GM18511 (cell line): ENCODE results near the gene VASH1.

ENCODE experiments used
- ATAC-seq: cut with Tn5 transposase; IDR thresholded peaks from one replicate; pipeline ENCODE4 v1.9.1; 2021; ENCODE audit warnings: mild to moderate bottlenecking, moderate library complexity; ENCODE audit not compliant: unreplicated experiment

Gene VASH1

DNA sequence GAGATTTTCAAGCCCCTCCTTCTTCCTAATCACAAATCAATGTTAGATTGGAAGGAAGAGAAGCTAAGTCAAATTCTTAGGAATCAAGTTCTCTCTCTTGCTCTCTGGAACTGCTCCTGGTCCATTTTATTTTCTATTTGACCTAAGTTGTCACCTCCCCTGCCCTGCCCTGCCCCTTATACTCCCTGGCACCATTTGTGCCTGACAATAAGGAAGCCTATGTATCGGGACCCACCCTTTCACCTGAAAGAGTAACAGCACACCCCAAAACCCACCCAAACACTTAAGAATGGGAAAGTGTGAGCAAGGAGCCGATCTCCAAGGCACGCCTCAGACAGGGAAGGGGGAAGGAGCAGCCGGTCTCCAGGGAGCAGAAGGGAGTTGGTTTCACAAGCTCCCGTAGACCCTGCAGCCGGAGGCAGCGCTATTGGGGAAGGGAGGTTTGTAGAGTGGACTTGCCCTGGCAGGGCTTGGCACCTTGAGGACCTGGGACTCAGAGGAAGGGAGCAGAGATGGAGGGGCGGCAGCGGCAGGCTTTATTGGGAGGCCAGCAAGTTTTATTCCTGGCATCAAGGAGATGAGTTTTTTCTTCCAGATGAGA lies 66.5 kb downstream of the VASH1 start:
- no peak for ATAC-seq

DNA sequence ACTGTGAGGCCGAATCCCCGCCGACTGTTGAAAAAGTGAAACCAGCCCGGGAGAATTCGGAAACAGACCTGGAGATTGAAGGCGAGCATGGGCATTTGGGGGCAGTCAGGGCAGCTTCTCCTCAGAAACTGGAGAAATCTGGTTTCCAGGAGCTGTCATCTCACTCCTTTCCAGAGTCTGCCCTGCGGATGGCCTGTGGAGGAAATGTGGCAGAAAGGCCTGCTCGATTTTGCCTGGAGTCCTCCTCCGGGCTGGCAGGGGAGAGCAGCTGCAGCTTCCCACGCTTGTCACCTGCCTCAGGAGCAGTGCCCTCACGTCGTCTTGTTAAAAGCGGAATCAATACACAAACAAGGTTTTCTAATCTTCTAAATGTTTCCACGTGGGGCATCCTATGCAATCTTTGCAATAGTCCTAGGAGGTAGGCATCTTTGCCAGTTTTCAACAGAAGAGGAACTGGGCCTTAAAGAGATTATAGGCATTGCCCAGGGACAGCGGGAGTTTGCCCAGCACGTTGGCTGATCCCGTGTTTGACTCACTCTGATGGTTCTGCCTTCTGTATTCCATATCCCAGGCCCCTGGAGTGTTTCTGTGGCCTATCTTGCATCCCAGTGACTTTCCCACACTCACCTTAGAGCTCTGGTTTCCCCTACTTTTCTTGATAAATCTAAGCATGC lies 67.2 kb downstream of the VASH1 start:
- ATAC-seq: no peak

DNA sequence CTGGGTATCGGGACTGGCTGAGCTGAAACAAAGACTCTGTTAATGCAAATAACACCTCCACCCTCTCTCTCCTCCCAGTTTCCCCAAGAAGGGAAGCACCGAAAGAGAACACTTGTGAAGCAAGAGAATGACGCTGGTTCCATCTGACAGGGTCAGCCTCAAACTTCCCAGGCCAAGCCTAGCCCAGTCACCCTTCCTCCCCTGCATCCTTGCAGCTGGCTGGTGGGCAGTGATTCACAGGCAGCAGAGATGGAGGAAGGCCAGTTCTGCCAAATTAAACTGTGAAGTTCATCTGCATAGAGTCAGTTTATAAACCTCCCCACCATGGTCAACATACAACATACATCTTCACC lies 67.7 kb downstream of the VASH1 start:
- no peak for ATAC-seq

GRCh38 chr14:76829650-76830421 lies 68.6 kb downstream of the VASH1 start:
- no peak for ATAC-seq

GRCh38 chr14:76830556-76830955 lies 69.3 kb downstream of the VASH1 start:
- no peak for ATAC-seq

GRCh38 chr14:76832503-76832988 lies 71.3 kb downstream of the VASH1 start:
- no peak for ATAC-seq
